Measurements from ENCODE around the gene TRH.
"Not testable (repeated sequence)": the region's sequence is repeated elsewhere in the genome, so short reads cannot be mapped to it uniquely, and the experiment has no call there.

The TRH gene

GRCh38 chr3:129966876-129967275 is 7.6 kb upstream of the TRH start:
- DNase-seq, result no peak

GRCh38 chr3:129967761-129968160 is 6.8 kb upstream of the TRH start:
- no peak for DNase-seq

- no peak for DNase-seq
Observed at GRCh38 chr3:129971351-129972052, 3.0 kb upstream of the TRH start.

DNA sequence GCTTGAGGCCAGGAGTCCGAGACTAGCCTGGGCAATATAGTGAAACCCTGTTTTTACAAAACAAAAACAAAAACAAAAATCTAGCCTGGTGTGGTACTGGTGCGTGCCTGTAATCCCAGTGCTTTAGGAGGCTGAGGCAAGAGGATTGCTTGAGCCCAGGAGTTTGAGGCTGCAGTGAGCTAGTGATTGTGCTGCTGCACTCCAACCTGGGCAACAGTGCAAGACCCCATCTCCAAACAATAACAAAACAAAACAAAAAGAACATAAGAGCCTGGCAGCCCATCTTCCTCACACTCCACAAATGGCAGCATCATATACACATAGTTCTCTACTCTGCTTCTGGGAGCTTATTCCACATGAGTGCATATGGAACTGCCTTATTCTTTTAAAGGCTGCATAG is 2.2 kb upstream of the TRH start:
- DNase-seq, result no peak

DNA sequence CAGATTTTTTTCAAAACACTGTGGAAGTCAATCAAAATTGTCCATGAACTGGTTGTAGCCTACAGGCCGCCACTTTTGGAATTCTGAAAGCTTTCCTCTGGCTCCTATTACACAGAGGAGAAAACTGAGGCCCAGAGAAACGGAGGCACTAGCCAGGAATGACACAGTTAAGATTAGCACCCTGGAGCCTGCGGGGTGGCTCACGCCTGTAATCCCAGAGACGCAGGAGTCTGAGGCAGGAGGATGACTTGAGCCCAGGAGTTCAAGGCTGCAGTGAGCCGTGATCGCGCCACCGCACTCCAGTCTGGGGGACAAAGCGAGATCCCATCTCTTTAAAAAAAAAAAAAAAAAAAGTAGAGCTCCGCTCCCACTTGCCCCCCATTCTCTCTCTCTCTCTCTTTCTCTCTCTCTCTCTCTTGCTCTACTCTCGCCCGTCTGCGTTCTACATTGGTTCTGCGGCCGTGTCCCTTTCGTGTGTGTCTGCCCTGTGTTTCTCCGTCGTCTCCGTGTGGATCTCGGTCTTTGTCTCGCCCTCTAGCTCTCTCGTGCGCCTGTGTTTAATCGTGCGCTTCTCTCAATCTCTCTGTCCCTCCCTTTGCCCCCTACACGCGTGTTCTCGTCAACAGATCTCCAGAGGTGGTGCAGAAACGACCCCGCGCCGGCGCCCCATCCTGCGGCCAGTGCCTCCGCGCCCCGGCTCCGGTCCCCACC is 512 bp upstream of the TRH start:
- DNase-seq, result no peak

DNA sequence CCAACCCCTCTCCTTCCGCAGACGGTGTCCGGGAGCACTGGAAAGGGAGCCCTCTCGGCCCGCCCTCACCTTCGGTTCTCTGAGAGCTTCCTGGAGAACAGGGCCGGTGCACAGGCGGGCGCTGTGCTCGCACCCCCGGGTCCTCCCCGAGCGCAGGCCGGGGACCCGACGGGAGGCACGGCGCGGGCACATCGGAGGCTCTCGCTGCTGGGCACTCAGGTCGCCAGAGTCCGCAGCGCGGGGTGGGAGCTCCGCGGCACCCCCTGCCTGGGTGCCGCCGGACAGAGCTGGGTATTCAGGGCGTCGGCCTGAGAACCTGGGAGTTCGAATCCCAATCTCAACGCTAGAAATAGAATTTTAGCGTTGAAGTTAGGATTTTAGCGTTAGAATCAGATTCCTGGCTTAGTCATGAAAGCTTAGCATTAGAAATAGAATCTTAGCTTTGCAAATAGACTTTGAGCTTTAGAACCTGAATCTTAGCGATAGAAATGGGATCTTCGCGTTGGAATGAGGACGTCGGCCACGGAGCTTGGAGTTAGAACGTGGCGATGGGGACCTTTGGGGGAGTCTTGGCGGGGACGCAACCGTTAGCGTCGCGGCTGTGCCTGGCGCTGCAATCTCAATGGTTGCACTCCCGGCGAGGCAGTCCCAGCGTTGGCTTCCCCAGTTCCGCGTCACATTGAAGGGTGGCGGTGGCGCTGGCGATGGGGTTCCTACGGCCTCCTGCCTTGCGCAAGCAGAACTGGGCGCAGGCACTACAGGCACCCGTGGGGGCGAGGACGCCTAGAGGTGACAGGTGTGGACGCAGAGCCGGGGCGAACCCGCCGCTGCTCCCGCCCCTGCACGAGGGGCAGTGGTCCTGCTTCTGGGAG is 549 bp downstream of the TRH start:
- DNase-seq, result no peak

GRCh38 chr3:129975705-129976048 is 1.2 kb downstream of the TRH start:
- DNase-seq, result no peak

DNA sequence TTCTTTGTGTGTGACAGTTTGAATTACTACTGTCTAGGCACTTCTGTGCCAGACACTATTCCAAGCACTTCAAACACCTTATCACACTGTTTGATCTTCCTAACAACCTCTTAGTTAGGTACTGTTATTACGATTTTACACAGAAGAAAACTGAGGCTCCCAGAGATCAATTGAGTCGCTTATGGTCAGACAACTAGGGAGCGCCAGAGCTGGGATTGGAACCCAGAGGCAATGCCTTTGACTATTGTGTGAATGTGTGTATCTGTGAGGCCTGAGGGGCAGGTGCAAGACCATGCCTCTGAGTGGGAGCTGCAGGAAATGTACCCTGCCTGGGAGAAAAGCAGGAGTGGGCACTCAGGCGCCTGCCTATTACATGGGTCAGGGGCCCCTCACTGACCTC is 1.8 kb downstream of the TRH start:
- no peak for DNase-seq

DNA sequence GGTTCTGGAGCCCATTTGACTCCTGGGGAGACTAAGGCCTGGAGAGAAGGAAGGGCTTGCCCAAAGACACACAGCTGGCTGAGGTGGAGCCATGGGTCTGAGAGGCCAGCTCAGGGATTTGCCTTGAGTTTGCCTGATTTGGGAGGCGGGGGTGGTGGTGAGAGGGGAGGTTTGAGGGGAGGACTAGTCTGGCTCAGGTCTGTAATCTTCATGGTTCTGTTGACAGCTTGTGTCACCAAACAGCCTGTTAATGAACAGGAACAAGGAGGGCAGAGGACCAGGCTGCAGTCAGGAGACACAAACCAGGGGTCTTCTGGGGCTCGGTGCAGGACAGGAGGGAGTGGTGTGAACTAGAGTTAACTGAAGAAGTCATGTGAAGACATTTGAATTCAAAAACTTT is 3.6 kb downstream of the TRH start:
- no peak for DNase-seq

DNA sequence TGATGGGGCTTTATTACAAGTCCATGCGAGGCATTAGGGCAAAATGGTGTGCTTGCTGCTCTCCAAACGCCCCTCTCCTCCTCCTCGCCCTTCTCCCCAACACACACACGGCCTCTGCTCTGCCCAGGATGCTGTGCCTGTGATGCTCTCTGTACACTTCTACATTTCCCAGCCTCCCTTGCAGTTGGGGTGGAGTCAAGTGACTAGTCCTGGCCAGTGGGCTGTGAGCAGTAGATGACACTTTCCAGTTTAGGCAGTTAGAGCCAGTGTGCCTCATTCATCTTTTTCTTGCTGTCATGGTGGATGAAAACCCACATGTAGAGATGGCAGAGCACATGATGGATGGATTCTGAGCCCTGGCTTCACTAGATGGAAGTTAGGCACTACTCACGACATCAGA is 5.4 kb downstream of the TRH start:
- DNase-seq, result no peak

DNA sequence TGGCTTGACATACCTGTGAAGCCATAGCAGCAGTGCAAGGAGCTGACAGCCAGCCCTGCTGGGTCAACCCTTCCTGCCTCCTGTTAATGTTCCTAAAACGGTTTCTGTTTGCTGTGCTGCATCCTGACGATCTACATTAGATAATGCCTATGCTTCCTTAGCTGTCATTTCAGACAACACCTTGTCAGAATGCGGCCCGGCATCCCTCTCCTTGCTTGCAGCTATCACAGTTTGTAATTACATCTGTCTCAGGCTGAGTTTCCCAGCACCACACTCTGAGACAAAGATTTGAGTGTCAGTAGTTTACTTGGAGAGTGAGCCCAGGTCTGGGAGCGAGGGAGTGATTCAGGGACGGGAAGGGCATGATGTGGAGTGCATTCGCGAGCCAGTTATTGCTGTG is 9.0 kb downstream of the TRH start:
- no peak for DNase-seq

GRCh38 chr3:129984125-129984524 is 9.6 kb downstream of the TRH start:
- no peak for DNase-seq

GRCh38 chr3:129985113-129985512 is 10.6 kb downstream of the TRH start:
- DNase-seq, result peak; percentile 27

GRCh38 chr3:129988429-129988828 is 13.9 kb downstream of the TRH start:
- DNase-seq, result no peak

DNA sequence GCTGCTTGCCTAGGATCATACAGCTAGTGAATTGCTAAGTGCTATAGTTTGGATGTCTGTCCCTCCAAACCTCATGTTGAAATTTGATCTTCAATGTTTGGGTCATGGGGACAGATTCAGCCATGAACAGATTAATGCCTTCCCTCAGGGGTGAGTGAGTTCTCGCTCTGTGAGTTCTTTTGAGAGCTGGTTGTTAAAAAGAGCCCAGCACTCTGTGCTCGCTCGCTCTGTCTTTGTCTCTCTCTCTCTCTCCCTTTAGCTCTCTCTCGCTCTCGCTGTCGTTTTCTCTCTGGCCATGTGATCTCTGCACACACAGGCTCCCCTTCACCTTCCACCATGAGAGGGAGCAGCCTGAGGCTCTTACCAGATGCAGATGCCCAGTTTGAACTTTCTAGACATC is 14.9 kb downstream of the TRH start:
- no peak for DNase-seq

- no peak for DNase-seq
Observed at GRCh38 chr3:129992781-129993180, 18.3 kb downstream of the TRH start.

- no peak for DNase-seq
Observed at GRCh38 chr3:129994883-129995559, 20.5 kb downstream of the TRH start.

GRCh38 chr3:129996073-129996472 is 21.6 kb downstream of the TRH start:
- no peak for DNase-seq

GRCh38 chr3:129999176-129999575 is 24.7 kb downstream of the TRH start:
- not testable (repeated sequence) for DNase-seq

DNA sequence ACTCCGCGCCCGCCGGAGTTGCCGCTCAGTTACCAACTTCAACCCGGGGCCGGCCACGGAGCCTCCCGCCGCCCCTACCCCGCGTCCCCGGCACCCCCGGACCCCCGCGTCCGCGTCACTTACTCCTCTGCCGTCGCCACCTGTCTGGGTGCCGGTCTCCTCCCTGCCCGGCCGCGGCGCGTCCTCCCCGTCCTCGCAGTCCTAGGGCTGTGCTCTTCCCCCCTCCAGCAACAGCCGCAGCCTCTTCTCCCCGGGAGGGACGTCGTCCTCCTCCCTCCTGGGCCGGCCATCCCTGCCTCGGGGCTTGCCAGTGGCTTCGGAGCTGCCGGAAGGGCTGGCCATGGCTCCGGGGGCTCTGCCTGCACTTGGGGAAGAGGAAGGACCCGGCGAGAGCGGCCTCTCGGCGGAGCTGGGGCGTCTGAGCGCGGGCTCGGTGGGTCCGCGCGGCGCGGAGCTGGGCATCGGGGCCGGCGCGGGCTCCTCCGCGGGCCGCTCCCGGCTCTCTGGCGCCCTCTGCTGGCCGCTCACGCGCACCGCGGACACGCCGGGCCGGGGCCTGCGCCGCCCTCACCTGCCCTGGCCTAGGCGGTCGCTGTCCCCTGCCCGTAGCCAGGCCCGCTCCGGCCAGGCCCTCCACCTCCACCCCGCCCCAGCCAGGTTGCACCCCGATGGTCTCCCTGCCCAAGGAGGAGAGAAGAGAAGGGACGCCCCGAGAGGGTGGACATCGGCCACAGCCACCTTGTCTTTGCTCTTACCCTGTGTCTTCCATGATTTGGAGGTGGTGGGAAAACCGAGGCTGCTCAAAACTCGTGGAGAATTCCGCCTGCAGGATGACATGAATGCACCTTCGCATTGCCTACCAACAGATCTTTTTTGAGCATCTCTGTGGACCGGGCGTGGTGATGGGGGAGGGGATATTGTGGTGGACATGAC is 28.4 kb downstream of the TRH start:
- not testable (repeated sequence) for DNase-seq

GRCh38 chr3:130010556-130010955 is 36.0 kb downstream of the TRH start:
- DNase-seq, result no peak

DNA sequence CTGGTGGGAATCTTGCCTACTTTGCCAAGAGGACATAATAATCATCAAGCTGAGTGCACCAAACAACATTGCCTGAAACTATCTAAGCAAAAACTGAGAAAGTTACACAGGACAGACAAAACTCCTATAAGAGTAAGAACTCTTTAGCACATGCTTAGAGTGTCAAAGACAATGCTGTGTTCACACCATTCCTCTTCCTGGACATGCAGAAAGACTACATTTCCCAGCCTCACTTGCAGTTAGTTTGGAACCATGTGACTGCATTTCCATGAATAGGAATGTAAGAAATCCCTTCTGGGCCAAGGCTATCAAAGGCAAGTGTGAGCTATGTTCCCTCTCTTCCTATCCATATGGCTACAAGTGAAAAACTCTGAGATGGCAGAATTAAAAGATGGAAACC is 37.6 kb downstream of the TRH start:
- DNase-seq, result not testable (repeated sequence)

All from NCI-H1417 treated with DMSO at 0.1 percent for 48 hours (cell line).